Esophagus squamous epithelium (tissue), 5 donors: ENCODE results near the gene ATP1A4. TPM values are rescaled to one million over a fixed set of nuclear protein-coding genes. Genes with fewer than 3 reads are reported as not detected.
A peak's percentile ranks its signal among the peaks of the same experiment; 100 is the strongest.

ENCODE experiments used
- DNase-seq: peaks from one replicate; lab custom pipeline; 2025; lab: John Stamatoyannopoulos, UW
- H3K27ac ChIP-seq, 4 donors: fragments of 200-600 bp; sonication (generic); one replicate each; pipeline ENCODE4 v1.5.1; 2016 to 2019; ENCODE audit warnings: mild to moderate bottlenecking in 1 of 4
- H3K27me3 ChIP-seq, 4 donors: fragments of 200-600 bp; sonication (generic); 1 replicate in 3 of 4; 2 replicates in 1 of 4; pipeline versions ENCODE4 v1.5.1 to v1.6.0; 2017 to 2021; ENCODE audit warnings: antibody characterized with exemption in 1 of 4
- H3K36me3 ChIP-seq, 3 donors: fragments of 200-600 bp; sonication (generic); one replicate each; pipeline ENCODE4 v1.5.1; 2016 to 2019
- H3K4me1 ChIP-seq, 3 donors: fragments of 200-600 bp; sonication (generic); one replicate each; pipeline ENCODE4 v1.5.1; 2017 to 2019
- H3K4me3 ChIP-seq, 4 donors: fragments of 200-600 bp; sonication (generic); 1 replicate in 3 of 4; 2 replicates in 1 of 4; pipeline ENCODE4 v1.5.1; 2016 to 2019; ENCODE audit warnings: mild to moderate bottlenecking in 2 of 4, moderate library complexity in 1 of 4
- H3K9me3 ChIP-seq, 3 donors: fragments of 200-600 bp; sonication (generic); one replicate each; pipeline ENCODE4 v1.5.1; 2016 to 2019
- POLR2A ChIP-seq, 4 donors: fragments of 450-650 bp; IDR thresholded peaks; one replicate each; pipeline ENCODE4 v1.6.1; 2017; ENCODE audit warnings: antibody characterized with exemption in 4 of 4, mild to moderate bottlenecking in 4 of 4, moderate library complexity in 3 of 4
- WGBS, 2 donors: methylation state at CpG; one replicate each; pipeline ENCODE4 v1.1.5; 2018; 5-methylcytosine and 5-hydroxymethylcytosine counted together
- intact Hi-C: fragments of 100-400 bp; cut with DNase I; formaldehyde crosslinking; loops from one replicate; pipeline ENCODE4 v1.15.0; 2022
- total RNA-seq, 4 donors: library from RNA; depleted of rRNA; stranded (reverse); fragments of >200 nt; gene quantifications; one replicate each; pipeline ENCODE4 v1.1.0, GENCODE V29; 2016
- TF ChIP-seq, protein P1 (sequence below), 6 experiments: fragments of 450-650 bp in 4 of 6; fragments of 200-600 bp in 2 of 6; sonication (generic) in 2 of 6; IDR thresholded peaks; one replicate each; pipeline ENCODE4 v1.5.1; 2016 to 2019; ENCODE audit warnings: antibody characterized with exemption in 6 of 6, mild to moderate bottlenecking in 4 of 6, moderate library complexity in 4 of 6
- donor health status: DM: yes; HTN: yes; CAD: no.

The ATP1A4 gene
- total RNA-seq, 4 donors from 2014 or later = 0.19 to 1.8 TPM; not detected in 2

DNA sequence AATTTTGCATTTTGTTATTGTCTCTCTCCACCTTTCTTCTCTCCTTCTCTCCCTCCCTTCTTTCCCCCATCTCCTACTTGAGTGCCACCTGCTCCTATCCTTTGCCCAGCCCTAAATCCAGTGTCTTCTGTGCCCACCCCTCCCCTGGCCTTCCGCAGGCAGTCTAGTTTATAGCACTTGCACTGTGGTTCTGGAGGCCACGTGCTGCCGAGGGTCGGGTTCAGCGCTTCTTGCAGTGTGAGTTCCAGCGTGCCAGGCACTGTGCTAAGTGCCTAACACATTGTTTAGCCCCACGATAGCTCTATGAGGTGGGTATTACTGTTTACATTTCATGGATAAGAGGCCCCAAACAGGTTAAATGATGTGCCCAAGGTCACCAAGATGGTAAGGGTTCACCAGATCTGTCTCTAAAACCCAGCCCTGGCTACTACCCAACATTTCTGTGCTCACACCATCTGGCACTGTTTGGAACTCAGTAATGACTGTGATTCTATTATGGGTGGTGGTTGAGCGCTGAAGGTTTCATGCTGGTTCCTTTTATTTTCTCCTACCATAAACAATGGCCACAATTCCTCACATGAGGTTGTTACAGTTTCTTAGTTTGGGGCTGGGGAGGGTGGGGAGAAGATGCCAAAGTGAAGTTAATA, 14.1 kb upstream of the ATP1A4 start:
- DNase-seq = no peak
- Histone ChIP-seq H3K9me3 (no peaks in the 10 kb centered on the region), H3K27me3 (no peaks in the 10 kb centered on the region), H3K4me1 (no peaks in the 10 kb centered on the region), H3K4me3 (no peak overlapping the region), H3K36me3 (no peaks in the 10 kb centered on the region), H3K27ac (peak overlapping the region in 2 of 4 donors; percentile 39 to 47)
- intact Hi-C loops = no loop called here
- WGBS, 2 donors = 78 to 80% methylated on average over 4 to 8 of the region's 8 CpGs
- TF ChIP-seq, protein P1, sequence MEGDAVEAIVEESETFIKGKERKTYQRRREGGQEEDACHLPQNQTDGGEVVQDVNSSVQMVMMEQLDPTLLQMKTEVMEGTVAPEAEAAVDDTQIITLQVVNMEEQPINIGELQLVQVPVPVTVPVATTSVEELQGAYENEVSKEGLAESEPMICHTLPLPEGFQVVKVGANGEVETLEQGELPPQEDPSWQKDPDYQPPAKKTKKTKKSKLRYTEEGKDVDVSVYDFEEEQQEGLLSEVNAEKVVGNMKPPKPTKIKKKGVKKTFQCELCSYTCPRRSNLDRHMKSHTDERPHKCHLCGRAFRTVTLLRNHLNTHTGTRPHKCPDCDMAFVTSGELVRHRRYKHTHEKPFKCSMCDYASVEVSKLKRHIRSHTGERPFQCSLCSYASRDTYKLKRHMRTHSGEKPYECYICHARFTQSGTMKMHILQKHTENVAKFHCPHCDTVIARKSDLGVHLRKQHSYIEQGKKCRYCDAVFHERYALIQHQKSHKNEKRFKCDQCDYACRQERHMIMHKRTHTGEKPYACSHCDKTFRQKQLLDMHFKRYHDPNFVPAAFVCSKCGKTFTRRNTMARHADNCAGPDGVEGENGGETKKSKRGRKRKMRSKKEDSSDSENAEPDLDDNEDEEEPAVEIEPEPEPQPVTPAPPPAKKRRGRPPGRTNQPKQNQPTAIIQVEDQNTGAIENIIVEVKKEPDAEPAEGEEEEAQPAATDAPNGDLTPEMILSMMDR (IDR thresholded peaks at IDR 0.05) = no peak
- no peak for TF ChIP-seq POLR2A (IDR thresholded peaks at IDR 0.05)

DNA sequence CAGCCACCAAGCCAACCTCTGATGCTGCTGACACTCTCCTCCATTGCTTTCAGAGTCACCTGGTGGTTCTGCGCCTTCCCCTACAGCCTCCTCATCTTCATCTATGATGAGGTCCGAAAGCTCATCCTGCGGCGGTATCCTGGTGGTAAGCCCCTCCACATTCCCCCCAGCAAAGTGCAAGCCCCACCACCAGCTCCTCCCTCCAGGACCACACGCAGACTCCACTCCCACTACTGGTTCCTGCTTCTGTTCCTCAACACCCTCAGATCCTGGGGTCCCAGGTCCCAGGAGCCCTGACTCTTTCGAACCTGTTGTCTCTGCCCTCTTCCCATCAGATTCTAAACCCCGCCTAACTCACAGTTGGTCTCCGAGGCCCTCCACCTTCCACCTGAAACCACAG, 11.6 kb upstream of the ATP1A4 start:
- no peaks in the 10 kb centered on the region for H3K27me3 ChIP-seq
- 84 to 88% methylated on average over 8 of the region's 8 CpGs for WGBS, 2 donors
- no peak for DNase-seq
- H3K9me3 ChIP-seq = no peaks in the 10 kb centered on the region
- TF ChIP-seq, protein P1 (IDR thresholded peaks at IDR 0.05) = no peak
- TF ChIP-seq POLR2A (IDR thresholded peaks at IDR 0.05) = no peak
- no peaks in the 10 kb centered on the region for H3K4me1 ChIP-seq
- H3K4me3 ChIP-seq = no peak overlapping the region
- H3K36me3 ChIP-seq = no peaks in the 10 kb centered on the region
- intact Hi-C loops = no loop called here
- no peak overlapping the region for H3K27ac ChIP-seq

DNA sequence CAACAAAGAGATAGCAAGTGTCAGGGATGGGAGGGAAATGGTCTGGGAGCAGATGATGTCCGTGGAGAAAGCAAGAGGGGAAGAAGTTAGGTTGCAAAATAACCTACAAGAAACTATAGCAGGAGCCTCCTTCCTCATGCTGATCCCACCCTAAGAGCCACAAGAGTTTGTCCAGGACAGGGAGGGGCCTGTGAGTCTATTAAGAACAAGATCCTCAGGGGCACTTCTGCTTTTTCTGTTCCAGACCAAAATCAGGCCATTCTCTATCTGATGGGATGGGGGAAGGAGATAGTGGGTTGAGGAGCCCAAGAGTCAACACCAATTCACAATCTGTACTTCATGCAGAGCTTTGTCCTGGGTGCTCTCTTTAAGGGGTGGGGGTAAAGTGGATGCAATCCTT, 7.7 kb upstream of the ATP1A4 start:
- DNase-seq = no peak
- Histone ChIP-seq H3K27me3 (no peaks in the 10 kb centered on the region), H3K36me3 (no peaks in the 10 kb centered on the region), H3K4me1 (no peaks in the 10 kb centered on the region), H3K9me3 (no peaks in the 10 kb centered on the region), H3K4me3 (no peak overlapping the region), H3K27ac (no peak overlapping the region)
- intact Hi-C loops = no loop called here
- no peak for TF ChIP-seq POLR2A (IDR thresholded peaks at IDR 0.05)
- TF ChIP-seq, protein P1 (IDR thresholded peaks at IDR 0.05) = no peak
- 33 to 37% methylated on average over 1 of the region's 1 CpG for WGBS, 2 donors

DNA sequence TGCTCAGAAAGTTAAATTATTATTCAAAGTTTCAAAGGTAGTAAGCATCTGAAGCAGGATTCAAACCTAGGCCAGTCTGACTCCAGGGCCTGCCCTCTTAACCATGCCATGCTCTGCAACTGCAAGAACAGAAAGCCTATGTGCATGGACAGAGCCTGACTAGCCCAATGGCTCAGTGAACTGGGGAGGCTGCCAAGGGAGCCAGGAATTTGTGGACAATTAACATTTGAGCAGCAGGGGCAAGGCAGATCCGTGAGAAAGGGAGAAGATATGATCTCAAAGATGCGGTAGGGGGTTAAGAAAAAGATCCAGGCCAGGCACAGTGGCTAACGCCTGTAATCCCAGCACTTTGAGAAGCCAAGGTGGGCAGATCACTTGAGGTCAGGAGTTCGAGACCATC, 6.5 kb upstream of the ATP1A4 start:
- Histone ChIP-seq H3K4me1 (no peaks in the 10 kb centered on the region), H3K9me3 (no peaks in the 10 kb centered on the region), H3K27ac (no peak overlapping the region), H3K4me3 (no peak overlapping the region), H3K36me3 (no peaks in the 10 kb centered on the region), H3K27me3 (no peaks in the 10 kb centered on the region)
- intact Hi-C loops = no loop called here
- WGBS, 2 donors = 58 to 68% methylated on average over 4 of the region's 4 CpGs
- TF ChIP-seq, protein P1 (IDR thresholded peaks at IDR 0.05) = no peak
- no peak for TF ChIP-seq POLR2A (IDR thresholded peaks at IDR 0.05)
- no peak for DNase-seq

DNA sequence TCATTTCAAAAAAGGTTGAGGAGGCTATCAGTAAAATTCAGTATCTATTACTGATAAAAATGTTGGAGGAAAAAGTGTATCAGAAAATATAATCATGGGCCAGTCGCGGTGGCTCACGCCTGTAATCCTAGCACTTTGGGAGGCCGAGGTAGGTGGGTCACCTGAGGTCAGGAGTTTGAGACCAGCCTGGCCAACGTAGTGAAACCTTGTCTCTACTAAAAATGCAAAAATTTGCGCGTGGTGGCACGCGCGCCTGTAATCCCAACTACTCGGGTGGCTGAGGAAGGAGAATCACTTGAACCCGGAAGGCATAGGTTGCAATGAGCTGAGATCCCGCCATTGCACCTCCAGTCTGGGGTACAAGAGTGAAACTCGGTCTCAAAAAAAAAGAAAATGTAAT, 5.3 kb upstream of the ATP1A4 start:
- no peak for DNase-seq
- H3K36me3 ChIP-seq = no peaks in the 10 kb centered on the region
- 83 to 89% methylated on average over 14 of the region's 14 CpGs for WGBS, 2 donors
- H3K9me3 ChIP-seq = no peaks in the 10 kb centered on the region
- H3K27me3 ChIP-seq = no peaks in the 10 kb centered on the region
- H3K4me3 ChIP-seq = no peak overlapping the region
- TF ChIP-seq, protein P1 (IDR thresholded peaks at IDR 0.05) = no peak
- TF ChIP-seq POLR2A (IDR thresholded peaks at IDR 0.05) = no peak
- intact Hi-C loops = no loop called here
- H3K27ac ChIP-seq = no peak overlapping the region
- no peaks in the 10 kb centered on the region for H3K4me1 ChIP-seq
